ENCODE data around the gene ALOX15B.
"Not testable (repeated sequence)": the region's sequence is repeated elsewhere in the genome, so short reads cannot be mapped to it uniquely, and the experiment has no call there.

The ALOX15B gene

GRCh38 chr17:8041249-8041928 lies 2.5 kb downstream of the ALOX15B start:
- peak; percentile 29 for DNase-seq

- DNase-seq = no peak
Measured at GRCh38 chr17:8041979-8042378, 3.1 kb downstream of the ALOX15B start.

GRCh38 chr17:8044819-8045810 lies 6.3 kb downstream of the ALOX15B start:
- no peak for DNase-seq

GRCh38 chr17:8046306-8046928 lies 7.6 kb downstream of the ALOX15B start:
- DNase-seq = no peak

GRCh38 chr17:8046929-8047768 lies 8.3 kb downstream of the ALOX15B start:
- no peak for DNase-seq

GRCh38 chr17:8047769-8048110 lies 8.9 kb downstream of the ALOX15B start:
- no peak for DNase-seq

- DNase-seq = no peak
Measured at GRCh38 chr17:8048236-8048635, 9.4 kb downstream of the ALOX15B start.

- no peak for DNase-seq
Measured at GRCh38 chr17:8048736-8049135, 9.9 kb downstream of the ALOX15B start.

GRCh38 chr17:8051831-8052230 lies 13.0 kb downstream of the ALOX15B start:
- DNase-seq = no peak

- no peak for DNase-seq
Measured at GRCh38 chr17:8052256-8053252, 13.7 kb downstream of the ALOX15B start.

GRCh38 chr17:8053600-8053999 lies 14.7 kb downstream of the ALOX15B start:
- DNase-seq = no peak

GRCh38 chr17:8055851-8056231 lies 17.0 kb downstream of the ALOX15B start:
- no peak for DNase-seq

GRCh38 chr17:8056232-8056975 lies 17.5 kb downstream of the ALOX15B start:
- DNase-seq = no peak

GRCh38 chr17:8056976-8057625 lies 18.2 kb downstream of the ALOX15B start:
- DNase-seq = no peak

GRCh38 chr17:8057691-8058114 lies 18.8 kb downstream of the ALOX15B start:
- DNase-seq = peak; percentile 35

- no peak for DNase-seq
Measured at GRCh38 chr17:8059131-8059530, 20.3 kb downstream of the ALOX15B start.

GRCh38 chr17:8060274-8060673 lies 21.4 kb downstream of the ALOX15B start:
- DNase-seq = peak; percentile 43

GRCh38 chr17:8061851-8062250 lies 23.0 kb downstream of the ALOX15B start:
- not testable (repeated sequence) for DNase-seq

- no peak for DNase-seq
Measured at GRCh38 chr17:8062435-8062806, 23.6 kb downstream of the ALOX15B start.

GRCh38 chr17:8062807-8063483 lies 24.1 kb downstream of the ALOX15B start:
- DNase-seq = no peak
